ENCODE data around the gene SNX22. TPM values are rescaled to one million over a fixed set of nuclear protein-coding genes. Genes with fewer than 3 reads are reported as not detected.
A peak's percentile ranks its signal among the peaks of the same experiment; 100 is the strongest.

The SNX22 gene
- total and polyA plus RNA-seq, 9 of the 15 experiments (the other 6 are each of a cell fraction or from before 2014, with no cell fraction given) = 0.91 to 3.0 (median 2.0) TPM

- TF ChIP-seq ELF1 (tag; IDR thresholded peaks at IDR 0.05) (no peak), CHAMP1 (IDR thresholded peaks at IDR 0.05) (no peak), ZNF277 (CRISPR knock-in tag; IDR thresholded peaks at IDR 0.05; ENCODE audit: borderline replicate concordance) (no peak), ZBTB2 (IDR thresholded peaks at IDR 0.05) (peak; percentile 70; the same call in 1 of the 2 replicates), NCOA2 (IDR thresholded peaks at IDR 0.05; ENCODE audit: partially characterized antibody in 2 of 2) (peak in 1 of 2 experiments; percentile 45), MNT (conservative IDR thresholded peaks at IDR 0.05) (peak in 1 of 2 experiments; percentile 44; a peak in 1 of 4 replicates), PHF8 (IDR thresholded peaks at IDR 0.05; ENCODE audit: borderline replicate concordance, low read length) (no peak), PRDM10 (IDR thresholded peaks at IDR 0.05; ENCODE audit: partially characterized antibody) (no peak), USF2 (CRISPR knock-in tag; IDR thresholded peaks at IDR 0.05) (0 out of 2 replicates have a peak, but pooled peaks have one; percentile 4), PTRF (tag; IDR thresholded peaks at IDR 0.05) (no peak), E2F4 (CRISPR knock-in tag; IDR thresholded peaks at IDR 0.05; ENCODE audit: low read depth) (no peak), ZNF77 (CRISPR knock-in tag; IDR thresholded peaks at IDR 0.05) (no peak)
These were observed 4.4 kb upstream of the SNX22 start (continued) for GRCh38 chr15:64146885-64147681.

Data from K562 (cell line).